Endothelial cell of umbilical vein (primary cell): ENCODE data around the gene HES7.

Experiments
- CTCF ChIP-seq, 2 donors: IDR thresholded peaks; 1 replicate in 1 of 2; 2 replicates in 1 of 2; pipeline ENCODE4 v1.5.1; 2011; ENCODE audit warnings: low read length in 2 of 2, mild to moderate bottlenecking in 2 of 2, moderate library complexity in 2 of 2, control low read depth in 1 of 2, inconsistent platforms in 1 of 2, low read depth in 1 of 2; ENCODE audit not compliant: insufficient read depth in 1 of 2; ENCODE audit errors: extremely low read depth in 1 of 2
- EZH2 ChIP-seq: IDR thresholded peaks from 2 replicates; pipeline ENCODE4 v1.6.1; 2012; ENCODE audit warnings: borderline replicate concordance, low read depth, mild to moderate bottlenecking, moderate library complexity, low read length, inconsistent platforms; ENCODE audit not compliant: severe bottlenecking

GRCh38 chr17:8121407-8121680, 2.6 kb downstream of the HES7 start:
- TF ChIP-seq CTCF (IDR thresholded peaks at IDR 0.05; ENCODE audit: extremely low read depth in 1 of 2, insufficient read depth in 1 of 2, low read depth in 1 of 2, low read length in 2 of 2) (no peak), EZH2 (no peak)
